HEK293 (cell line): ENCODE data around the gene FBXO33.

Experiments used
- ZBTB49 ChIP-seq: fragments of 450-650 bp; formaldehyde crosslinking; IDR thresholded peaks from 2 replicates; pipeline ENCODE4 v1.5.1; 2016; ENCODE audit warnings: missing biosample characterization, missing genetic modification characterization, low read depth
- ZNF223 ChIP-seq: fragments of 450-650 bp; formaldehyde crosslinking; IDR thresholded peaks from 2 replicates; pipeline ENCODE4 v1.5.1; 2016; ENCODE audit warnings: missing biosample characterization, missing genetic modification characterization
- ZNF266 ChIP-seq: fragments of 450-650 bp; formaldehyde crosslinking; IDR thresholded peaks from 2 replicates; pipeline ENCODE4 v1.5.1; 2016; ENCODE audit warnings: missing biosample characterization, missing genetic modification characterization, low read depth
- TF ChIP-seq, protein P1 (sequence below): fragments of 450-650 bp; formaldehyde crosslinking; IDR thresholded peaks from 2 replicates; pipeline ENCODE4 v1.5.1; 2016; ENCODE audit warnings: missing biosample characterization, missing genetic modification characterization
- TF ChIP-seq, protein P2 (sequence below): fragments of 450-650 bp; formaldehyde crosslinking; IDR thresholded peaks from 2 replicates; pipeline ENCODE4 v1.5.1; 2016; ENCODE audit warnings: missing biosample characterization, missing genetic modification characterization

- no peak for TF ChIP-seq ZNF223
- TF ChIP-seq ZNF266 (tag by site-specific recombination): no peak
- TF ChIP-seq, protein P1, sequence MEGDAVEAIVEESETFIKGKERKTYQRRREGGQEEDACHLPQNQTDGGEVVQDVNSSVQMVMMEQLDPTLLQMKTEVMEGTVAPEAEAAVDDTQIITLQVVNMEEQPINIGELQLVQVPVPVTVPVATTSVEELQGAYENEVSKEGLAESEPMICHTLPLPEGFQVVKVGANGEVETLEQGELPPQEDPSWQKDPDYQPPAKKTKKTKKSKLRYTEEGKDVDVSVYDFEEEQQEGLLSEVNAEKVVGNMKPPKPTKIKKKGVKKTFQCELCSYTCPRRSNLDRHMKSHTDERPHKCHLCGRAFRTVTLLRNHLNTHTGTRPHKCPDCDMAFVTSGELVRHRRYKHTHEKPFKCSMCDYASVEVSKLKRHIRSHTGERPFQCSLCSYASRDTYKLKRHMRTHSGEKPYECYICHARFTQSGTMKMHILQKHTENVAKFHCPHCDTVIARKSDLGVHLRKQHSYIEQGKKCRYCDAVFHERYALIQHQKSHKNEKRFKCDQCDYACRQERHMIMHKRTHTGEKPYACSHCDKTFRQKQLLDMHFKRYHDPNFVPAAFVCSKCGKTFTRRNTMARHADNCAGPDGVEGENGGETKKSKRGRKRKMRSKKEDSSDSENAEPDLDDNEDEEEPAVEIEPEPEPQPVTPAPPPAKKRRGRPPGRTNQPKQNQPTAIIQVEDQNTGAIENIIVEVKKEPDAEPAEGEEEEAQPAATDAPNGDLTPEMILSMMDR (tag by site-specific recombination): no peak
- TF ChIP-seq, protein P2, sequence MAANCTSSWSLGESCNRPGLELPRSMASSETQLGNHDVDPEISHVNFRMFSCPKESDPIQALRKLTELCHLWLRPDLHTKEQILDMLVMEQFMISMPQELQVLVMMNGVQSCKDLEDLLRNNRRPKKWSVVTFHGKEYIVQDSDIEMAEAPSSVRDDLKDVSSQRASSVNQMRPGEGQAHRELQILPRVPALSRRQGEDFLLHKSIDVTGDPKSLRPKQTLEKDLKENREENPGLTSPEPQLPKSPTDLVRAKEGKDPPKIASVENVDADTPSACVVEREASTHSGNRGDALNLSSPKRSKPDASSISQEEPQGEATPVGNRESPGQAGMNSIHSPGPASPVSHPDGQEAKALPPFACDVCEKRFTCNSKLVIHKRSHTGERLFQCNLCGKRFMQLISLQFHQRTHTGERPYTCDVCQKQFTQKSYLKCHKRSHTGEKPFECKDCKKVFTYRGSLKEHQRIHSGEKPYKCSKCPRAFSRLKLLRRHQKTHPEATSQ (tag by site-specific recombination): no peak
- TF ChIP-seq ZBTB49: no peak
Observed at GRCh38 chr14:39395555-39396254, 36.5 kb downstream of the FBXO33 start.
